A673 (cell line): Measurements from ENCODE around the gene RNU7-1. TPM values are rescaled to one million over a fixed set of nuclear protein-coding genes. Genes with fewer than 3 reads are reported as not detected.

Experiments
- Bru-seq: library from RNA; stranded (reverse); fragments of 400-500 nt; gene quantifications from one replicate; lab custom pipeline; 2021; lab: Mats Ljungman, UMichigan
- BruChase-seq, 2 experiments: library from RNA; stranded (reverse); fragments of 400-500 nt; gene quantifications; one replicate each; lab custom pipeline; 2021; lab: Mats Ljungman, UMichigan
- BruUV-seq: library from RNA; stranded (reverse); fragments of 400-500 nt; replicated peaks from 2 replicates; lab custom pipeline; 2021; lab: Mats Ljungman, UMichigan
- CTCF ChIA-PET: fragments of 300-600 bp; sonication (Branson Sonifier 250); formaldehyde crosslinking; loops from one replicate; lab custom pipeline; 2022; ENCODE audit warnings: antibody characterized with exemption; lab: Charles Lee
- POLR2A ChIA-PET: fragments of 300-600 bp; sonication (Branson Sonifier 250); formaldehyde crosslinking; loops from one replicate; lab custom pipeline; 2022; ENCODE audit warnings: antibody characterized with exemption; ENCODE audit not compliant: low non-redundant PET; lab: Charles Lee
- DNase-seq: peaks from one replicate; pipeline ENCODE4 v3.0.0-alpha.2; 2015; ENCODE audit warnings: low spot score
- H3K27ac ChIP-seq: fragments of 200-600 bp; sonication (generic); 2 replicates; pipeline ENCODE4 v1.5.1; 2016; ENCODE audit warnings: mixed run types, low read depth, mild to moderate bottlenecking, mixed read lengths, antibody characterized with exemption, low read length; ENCODE audit not compliant: poor library complexity, severe bottlenecking
- H3K27me3 ChIP-seq: fragments of 200-600 bp; sonication (generic); replicated peaks from 2 replicates; pipeline ENCODE4 v1.6.1; 2017; ENCODE audit warnings: mixed run types, low read depth, mild to moderate bottlenecking, mixed read lengths, antibody characterized with exemption, low read length; ENCODE audit not compliant: insufficient read depth, poor library complexity
- H3K36me3 ChIP-seq: fragments of 200-600 bp; sonication (generic); 2 replicates; pipeline ENCODE4 v1.6.1; 2016; ENCODE audit warnings: mixed run types, mild to moderate bottlenecking, mixed read lengths, antibody characterized with exemption, low read length; ENCODE audit not compliant: insufficient read depth, poor library complexity, severe bottlenecking
- H3K4me1 ChIP-seq: fragments of 200-600 bp; sonication (generic); 2 replicates; pipeline ENCODE4 v1.6.1; 2017; ENCODE audit warnings: mixed run types, mild to moderate bottlenecking, mixed read lengths, antibody characterized with exemption, low read length; ENCODE audit not compliant: insufficient read depth, poor library complexity, severe bottlenecking
- H3K4me3 ChIP-seq: fragments of 200-600 bp; sonication (generic); 2 replicates; pipeline ENCODE4 v1.5.1; 2016; ENCODE audit warnings: low read depth, mixed run types, mild to moderate bottlenecking, mixed read lengths, low read length; ENCODE audit not compliant: poor library complexity, severe bottlenecking
- H3K9me3 ChIP-seq: fragments of 200-600 bp; sonication (generic); 2 replicates; pipeline ENCODE4 v1.6.1; 2016; ENCODE audit warnings: mixed run types, low read depth, mild to moderate bottlenecking, mixed read lengths, antibody characterized with exemption, low read length; ENCODE audit not compliant: poor library complexity, severe bottlenecking
- EZH2 ChIP-seq: fragments of 200-600 bp; sonication (generic); IDR thresholded peaks from 2 replicates; pipeline ENCODE4 v1.6.1; 2017; ENCODE audit warnings: borderline replicate concordance, low read depth, mild to moderate bottlenecking, mixed read lengths, antibody characterized with exemption, low read length; ENCODE audit not compliant: poor library complexity, severe bottlenecking
- intact Hi-C: fragments of 100-400 bp; cut with micrococcal nuclease; formaldehyde crosslinking; loops from one replicate; pipeline ENCODE4 v1.10.0; 2022; ENCODE audit not compliant: unreplicated experiment
- long read RNA-seq: library from polyadenylated mRNA; stranded (forward); transcript quantifications from one replicate; pipeline ENCODE4 v2.0.0, GENCODE V29; 2022
- total RNA-seq: library from RNA; stranded (reverse); gene quantifications from 2 replicates; pipeline ENCODE4 v1.2.3, GENCODE V29; 2021
- TF ChIP-seq, protein P1 (sequence below): fragments of 300-800, 200-600 bp; sonication (generic); conservative IDR thresholded peaks from 2 replicates; pipeline ENCODE4 v1.5.1; 2017; ENCODE audit warnings: low read depth, mild to moderate bottlenecking, antibody characterized with exemption, low read length, moderate library complexity, mixed read lengths

The RNU7-1 gene
- total RNA-seq (not detected in 2 replicates), Bru-seq, nascent RNA (percentile 77 among the genes with signal in this experiment), BruChase-seq, experiment 1, labeled RNA remaining after a 2-hour chase (percentile 79 among the genes with signal in this experiment), BruChase-seq, experiment 2, labeled RNA remaining after a 6-hour chase (percentile 92 among the genes with signal in this experiment)
- long read RNA-seq: 0 reads

GRCh38 chr12:6943722-6944380 lies at the start of gene RNU7-1, which contains the start of gene C12orf57:
Gene RNU7-1 (plus strand): TSS chr12:6943816.
Gene C12orf57 (plus strand): TSS chr12:6944022. CDS start chr12:6944122, 100 bp downstream.
- TF ChIP-seq EZH2: no peak
- TF ChIP-seq, protein P1, sequence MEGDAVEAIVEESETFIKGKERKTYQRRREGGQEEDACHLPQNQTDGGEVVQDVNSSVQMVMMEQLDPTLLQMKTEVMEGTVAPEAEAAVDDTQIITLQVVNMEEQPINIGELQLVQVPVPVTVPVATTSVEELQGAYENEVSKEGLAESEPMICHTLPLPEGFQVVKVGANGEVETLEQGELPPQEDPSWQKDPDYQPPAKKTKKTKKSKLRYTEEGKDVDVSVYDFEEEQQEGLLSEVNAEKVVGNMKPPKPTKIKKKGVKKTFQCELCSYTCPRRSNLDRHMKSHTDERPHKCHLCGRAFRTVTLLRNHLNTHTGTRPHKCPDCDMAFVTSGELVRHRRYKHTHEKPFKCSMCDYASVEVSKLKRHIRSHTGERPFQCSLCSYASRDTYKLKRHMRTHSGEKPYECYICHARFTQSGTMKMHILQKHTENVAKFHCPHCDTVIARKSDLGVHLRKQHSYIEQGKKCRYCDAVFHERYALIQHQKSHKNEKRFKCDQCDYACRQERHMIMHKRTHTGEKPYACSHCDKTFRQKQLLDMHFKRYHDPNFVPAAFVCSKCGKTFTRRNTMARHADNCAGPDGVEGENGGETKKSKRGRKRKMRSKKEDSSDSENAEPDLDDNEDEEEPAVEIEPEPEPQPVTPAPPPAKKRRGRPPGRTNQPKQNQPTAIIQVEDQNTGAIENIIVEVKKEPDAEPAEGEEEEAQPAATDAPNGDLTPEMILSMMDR: no peak
- ChIA-PET CTCF (interaction anchor here (0.8 to 3.2 kb wide), 9 partner anchors 17 to 172 kb away, joined by 3 to 20 read pairs (median 4); partner anchors contain the start of gene LPCAT3), POLR2A (interaction anchor here (0.6 to 2.0 kb wide), 12 partner anchors 12 to 1106 kb away, joined by 3 to 19 read pairs (median 6); partner anchors contain the start of genes PEX5 and USP5)

GRCh38 chr12:6894321-6894720 lies 49.3 kb upstream of the RNU7-1 start:
- intact Hi-C loops: no loop called here
- POLR2A ChIA-PET: no interaction called here
- CTCF ChIA-PET: no interaction called here
- no TSS peak for BruUV-seq
- no peak overlapping the region for H3K4me3 ChIP-seq
- TF ChIP-seq EZH2: no peak
- TF ChIP-seq, protein P1: no peak
- H3K27ac ChIP-seq: no peak overlapping the region
- H3K4me1 ChIP-seq: peaks cover 7% of the 10 kb centered on the region
- DNase-seq: no peak
- H3K27me3 ChIP-seq: no peaks in the 10 kb centered on the region
- no peaks in the 10 kb centered on the region for H3K36me3 ChIP-seq
- no peaks in the 10 kb centered on the region for H3K9me3 ChIP-seq

More at GRCh38 chr12:6943722-6944380, at the start of gene RNU7-1, which contains the start of gene C12orf57:
- H3K4me1 ChIP-seq: peaks cover 18% of the 10 kb centered on the region
- no peaks in the 10 kb centered on the region for H3K9me3 ChIP-seq
- intact Hi-C loops: loop anchor here (1.0 kb wide), 3 partner anchors 18 to 165 kb away; partner anchors contain the start of genes C1R and C1RL
- H3K27me3 ChIP-seq: no peaks in the 10 kb centered on the region
- H3K4me3 ChIP-seq: peak within 1 kb of the TSS; percentile 64
- TSS peak; percentile 68 for BruUV-seq
- peaks cover 28% of the 10 kb centered on the region for H3K36me3 ChIP-seq
- peak; percentile 98 for DNase-seq
- peak within 1 kb of the TSS; percentile 99 for H3K27ac ChIP-seq

DNA sequence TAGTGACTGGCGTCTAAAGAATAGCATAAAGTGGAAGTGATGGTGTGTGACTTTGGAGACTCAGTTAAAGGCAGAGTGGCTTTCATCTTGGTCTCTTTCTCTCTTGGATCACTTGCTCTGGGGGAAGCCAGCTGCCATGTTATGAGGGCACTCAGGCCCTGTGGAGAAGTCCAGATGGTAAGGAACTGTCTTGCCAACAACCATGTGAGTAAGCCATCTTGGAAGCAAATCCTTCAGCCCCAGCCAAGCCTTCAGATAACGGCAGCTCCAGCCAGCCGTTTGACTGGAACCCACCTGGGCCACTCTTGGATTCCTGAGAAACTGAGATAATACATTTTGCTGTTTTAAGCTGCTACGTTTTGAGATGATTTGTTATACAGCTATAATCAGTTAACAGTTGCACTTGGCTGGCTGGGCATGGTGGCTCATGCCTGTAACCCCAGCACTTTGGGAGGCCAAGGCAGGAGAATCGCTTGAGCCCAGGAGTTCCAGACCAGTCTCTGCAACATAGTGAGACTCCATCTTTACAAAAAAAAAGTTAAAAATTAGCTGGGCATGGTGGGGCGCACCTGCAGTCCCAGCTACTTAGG lies 46.7 kb upstream of the RNU7-1 start:
- CTCF ChIA-PET: no interaction called here
- BruUV-seq: no TSS peak
- intact Hi-C loops: no loop called here

More for the DNA sequence above, 46.7 kb upstream of the RNU7-1 start:
- Histone ChIP-seq H3K9me3 (no peaks in the 10 kb centered on the region), H3K4me1 (no peaks in the 10 kb centered on the region), H3K27ac (no peak overlapping the region), H3K4me3 (no peak overlapping the region), H3K27me3 (no peaks in the 10 kb centered on the region), H3K36me3 (no peaks in the 10 kb centered on the region)
- DNase-seq: no peak
- POLR2A ChIA-PET: no interaction called here
- TF ChIP-seq, protein P1: no peak
- no peak for TF ChIP-seq EZH2
